ENCODE results near the gene METTL23.
A peak's percentile ranks its signal among the peaks of the same experiment; 100 is the strongest.
"Not testable (repeated sequence)": the region's sequence is repeated elsewhere in the genome, so short reads cannot be mapped to it uniquely, and the experiment has no call there.

METTL23 gene

DNA sequence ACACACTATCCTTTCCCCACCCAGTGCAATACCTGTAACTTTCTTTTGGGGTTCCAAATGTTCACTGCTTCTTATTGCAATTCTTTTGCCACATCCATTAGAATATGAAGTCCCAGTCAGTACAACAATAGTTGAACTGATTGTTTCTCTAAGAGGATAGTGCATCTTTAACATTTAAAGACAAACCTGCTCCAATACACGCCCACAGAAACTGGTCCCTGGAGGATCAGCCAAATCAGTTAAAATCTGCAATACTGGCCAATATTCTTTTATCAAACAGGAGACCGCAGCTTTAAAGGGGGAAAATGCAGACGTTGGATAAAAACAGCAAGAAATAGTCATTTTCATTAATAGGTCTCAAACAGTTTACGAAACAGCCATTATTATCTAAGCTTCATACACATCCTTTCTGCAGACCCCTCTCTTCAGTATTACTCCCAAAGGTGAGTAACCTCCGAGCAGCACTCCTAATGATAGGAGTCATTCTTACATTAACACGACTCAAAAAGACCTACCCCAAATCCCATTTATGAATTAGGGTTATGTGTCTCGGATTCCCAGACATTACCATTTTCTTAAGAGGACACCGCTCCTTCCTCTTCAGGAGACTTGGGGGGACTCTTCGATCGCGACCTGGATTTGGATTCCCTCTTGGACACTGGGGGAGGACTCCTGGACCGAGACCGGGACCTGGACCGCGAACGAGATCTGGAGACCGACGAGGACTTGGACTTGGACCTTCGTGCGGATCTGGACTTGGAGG is 9.1 kb downstream of the METTL23 start:
- no peak for DNase-seq

DNA sequence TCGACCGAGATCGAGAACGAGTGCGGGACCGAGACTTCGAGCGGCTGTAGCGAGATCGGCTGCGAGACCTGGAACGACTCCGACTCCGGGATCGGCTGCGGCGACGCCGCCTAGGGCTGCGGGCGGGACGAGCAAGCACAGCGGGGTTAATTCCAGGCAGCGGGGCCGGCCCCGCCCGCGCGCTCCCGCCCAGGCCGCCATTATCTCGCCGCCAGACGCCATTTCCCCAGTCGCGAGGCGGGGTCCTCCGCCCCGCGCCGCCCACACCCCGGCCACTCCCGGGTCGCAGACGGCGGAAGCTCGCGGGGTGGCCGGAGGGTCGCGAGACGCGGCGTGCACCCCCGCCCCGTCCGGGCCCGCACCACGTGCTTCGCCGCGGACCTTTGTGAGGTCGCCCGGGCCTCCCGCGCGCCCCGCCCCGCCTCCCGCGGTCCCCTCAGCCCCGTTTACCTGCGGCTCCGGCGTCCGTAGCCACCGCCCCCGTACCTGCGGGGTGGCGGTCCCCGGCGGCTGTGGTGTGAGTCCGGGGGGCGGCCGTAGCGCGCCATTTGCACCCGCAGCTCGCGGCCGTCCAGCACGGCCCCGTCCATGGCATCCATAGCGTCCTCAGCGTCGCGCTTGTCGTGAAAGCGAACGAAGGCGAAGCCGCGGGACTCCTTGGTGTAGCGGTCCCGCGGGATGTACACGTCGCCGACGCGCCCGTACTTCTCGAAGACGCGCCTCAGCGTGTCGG is 9.9 kb downstream of the METTL23 start:
- DNase-seq = peak; percentile 51

DNA sequence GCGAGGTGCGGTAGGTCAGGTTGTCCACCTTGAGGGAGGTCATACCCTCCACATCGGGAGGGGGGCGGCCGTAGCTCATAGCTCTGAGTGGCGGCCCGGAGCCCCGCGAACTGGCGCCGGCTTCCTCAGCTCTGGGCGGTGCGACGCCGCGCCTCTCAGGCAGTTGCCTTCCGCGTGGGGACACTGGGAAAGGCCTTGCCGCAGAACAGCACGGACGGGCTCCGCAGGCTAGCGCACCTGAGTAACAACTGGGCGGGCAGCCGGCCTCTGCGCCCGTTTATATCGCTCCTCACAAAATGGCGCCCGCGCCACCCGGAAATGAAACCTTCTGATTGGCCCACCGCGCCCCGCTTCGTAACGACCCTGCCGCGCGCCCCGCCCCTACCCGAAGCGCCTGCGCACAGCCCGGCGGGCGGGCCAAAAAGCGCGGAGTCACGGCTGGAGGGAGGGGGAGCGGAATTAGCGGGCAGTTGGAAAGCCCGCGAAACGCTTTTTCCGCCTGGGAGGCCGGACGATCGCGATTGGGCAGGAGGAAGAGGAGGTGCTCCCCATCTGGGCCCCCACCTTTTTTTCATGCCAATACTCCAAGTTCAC is 10.5 kb downstream of the METTL23 start, which contains the start of gene SRSF2:
SRSF2 (minus strand) TSS at position 250 of the 594 bp plus-strand sequence; CDS start at position 79, 171 bp downstream.
- peak; percentile 96 for DNase-seq

DNA sequence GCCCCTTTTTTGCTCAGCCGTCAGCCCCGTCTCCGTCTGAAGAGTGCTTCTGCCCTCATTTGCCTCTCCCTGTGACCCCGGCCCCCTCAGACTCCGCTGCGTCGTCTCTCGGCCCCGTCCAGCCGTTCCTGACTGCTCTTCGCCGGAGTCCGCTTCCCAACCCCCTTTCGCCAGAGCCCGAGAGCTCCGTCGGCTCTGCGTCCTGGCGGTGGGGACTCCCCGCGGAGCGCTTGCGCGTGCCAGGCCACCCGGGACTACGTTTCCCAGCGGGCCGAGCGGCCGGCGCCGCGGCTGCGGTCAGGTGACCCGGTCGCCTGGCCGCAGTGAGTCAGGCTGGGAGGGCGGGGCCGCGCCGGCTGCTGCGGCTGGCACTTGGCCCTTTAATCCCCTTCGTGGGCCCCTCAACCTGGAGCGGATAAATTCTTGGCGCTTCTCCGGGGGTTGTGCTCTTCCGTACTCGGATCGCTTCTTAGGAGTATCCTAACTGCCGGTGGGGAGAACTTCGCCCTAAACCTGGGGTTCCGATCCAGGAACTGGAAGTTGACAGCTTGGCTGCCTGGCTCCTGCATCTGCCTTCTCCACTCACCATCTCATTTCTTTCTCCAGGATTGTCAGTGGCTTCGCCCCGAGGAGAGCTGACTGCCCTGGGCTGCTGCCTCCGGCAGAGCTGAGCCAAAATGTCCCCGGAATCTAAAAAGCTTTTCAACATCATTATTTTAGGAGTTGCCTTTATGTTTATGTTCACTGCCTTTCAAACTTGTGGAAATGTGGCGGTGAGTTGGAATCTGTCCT is 11.2 kb downstream of the METTL23 start, which contains the start of gene MFSD11:
MFSD11 (plus strand) TSS at position 444 of the 792 bp plus-strand sequence; CDS start at position 678, 234 bp downstream.
- DNase-seq = peak; percentile 88

DNA sequence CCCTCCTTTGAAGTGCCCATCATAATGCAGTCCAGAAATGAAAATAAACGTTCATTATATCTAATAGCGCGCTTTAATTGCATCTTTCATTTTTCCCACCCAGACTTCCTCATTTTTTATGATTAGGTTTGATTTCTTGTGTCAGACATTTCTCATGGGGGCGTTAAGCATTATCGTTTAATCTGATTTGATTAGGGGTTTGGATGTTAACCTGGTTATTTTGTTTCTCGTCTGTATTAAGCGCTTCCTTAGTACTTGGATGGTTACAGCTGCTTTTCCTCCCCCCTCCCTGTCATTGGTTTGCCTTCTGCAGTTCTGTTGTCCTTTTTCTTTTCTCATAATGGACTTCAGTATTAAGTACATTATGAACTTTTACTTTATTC is 11.8 kb downstream of the METTL23 start:
- DNase-seq = no peak

DNA sequence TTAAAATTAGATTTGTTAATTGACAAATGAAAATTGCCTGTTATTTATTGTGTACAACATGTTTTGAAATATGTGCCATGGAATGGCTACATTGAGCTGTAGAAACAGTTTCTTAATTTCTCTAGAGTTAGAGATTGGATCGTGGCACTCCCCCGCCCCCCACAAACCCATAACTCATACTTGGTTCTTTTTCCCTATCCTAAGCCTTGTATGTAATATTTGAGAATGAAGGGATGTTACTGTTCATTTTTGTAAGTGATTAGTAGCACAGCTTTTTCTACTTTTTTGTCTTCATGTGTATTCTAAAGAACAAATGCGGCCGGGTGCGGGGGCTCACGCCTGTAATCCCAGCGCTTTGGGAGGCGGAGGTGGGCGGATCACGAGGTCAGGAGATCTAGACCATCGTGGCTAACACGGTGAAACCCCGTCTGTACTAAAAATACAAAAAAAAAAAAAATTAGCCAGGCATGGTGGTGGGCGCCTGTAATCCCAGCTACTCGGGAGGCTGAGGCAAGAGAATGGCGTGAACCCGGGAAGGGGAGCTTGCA is 13.0 kb downstream of the METTL23 start:
- DNase-seq = not testable (repeated sequence)

DNA sequence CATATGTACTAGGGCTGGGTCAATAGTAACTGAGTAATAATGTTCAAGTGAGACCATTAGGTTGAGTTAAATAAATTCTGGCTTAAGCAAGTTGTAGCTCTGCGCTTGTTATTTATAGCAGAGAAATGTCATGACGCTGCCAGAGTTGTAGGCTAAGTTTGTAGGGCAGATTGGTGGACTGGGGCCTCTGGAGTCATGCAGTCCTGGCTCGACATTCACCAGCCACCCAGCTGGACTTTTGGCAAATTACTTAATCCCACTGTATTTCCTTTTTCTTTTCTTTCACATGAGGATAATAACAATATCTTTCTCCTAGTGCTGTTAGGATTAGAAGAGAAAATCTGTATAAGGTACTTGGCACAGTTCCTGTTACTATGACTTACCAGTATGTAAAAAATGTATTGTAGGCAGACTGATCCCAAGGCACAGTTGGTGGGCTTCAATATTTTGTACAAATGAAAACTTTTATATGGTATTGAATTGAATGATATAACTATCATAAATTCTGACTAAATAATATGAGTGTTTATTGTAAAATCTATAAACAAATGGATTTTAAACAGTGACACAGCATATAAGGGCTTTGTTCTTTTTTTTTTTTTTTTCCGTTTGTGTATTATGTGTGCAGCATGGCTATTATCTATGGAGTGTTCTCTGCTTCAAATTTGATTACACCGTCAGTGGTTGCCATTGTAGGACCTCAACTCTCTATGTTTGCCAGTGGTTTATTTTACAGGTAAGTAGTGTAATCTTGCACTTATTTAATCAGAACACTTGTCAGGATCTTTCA is 13.9 kb downstream of the METTL23 start:
- DNase-seq = no peak

DNA sequence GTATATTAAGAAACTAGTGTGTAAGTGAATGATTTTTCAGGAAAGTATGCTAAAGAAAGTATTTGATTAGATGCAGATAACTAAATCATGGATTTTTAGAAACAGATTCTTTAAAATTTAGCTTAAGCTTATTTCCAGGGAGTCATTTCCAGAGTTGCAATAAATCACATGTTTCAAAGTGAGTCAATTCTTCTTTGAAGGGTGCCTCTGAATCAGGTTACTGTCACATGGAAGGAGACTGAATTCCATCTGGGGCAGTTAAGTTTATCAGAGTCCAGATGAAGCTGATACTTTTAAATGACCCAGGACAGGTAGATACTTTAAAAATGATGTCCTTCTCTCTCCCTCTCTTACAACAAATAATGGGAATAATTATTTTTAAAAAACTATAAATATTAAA is 16.3 kb downstream of the METTL23 start:
- no peak for DNase-seq

DNA sequence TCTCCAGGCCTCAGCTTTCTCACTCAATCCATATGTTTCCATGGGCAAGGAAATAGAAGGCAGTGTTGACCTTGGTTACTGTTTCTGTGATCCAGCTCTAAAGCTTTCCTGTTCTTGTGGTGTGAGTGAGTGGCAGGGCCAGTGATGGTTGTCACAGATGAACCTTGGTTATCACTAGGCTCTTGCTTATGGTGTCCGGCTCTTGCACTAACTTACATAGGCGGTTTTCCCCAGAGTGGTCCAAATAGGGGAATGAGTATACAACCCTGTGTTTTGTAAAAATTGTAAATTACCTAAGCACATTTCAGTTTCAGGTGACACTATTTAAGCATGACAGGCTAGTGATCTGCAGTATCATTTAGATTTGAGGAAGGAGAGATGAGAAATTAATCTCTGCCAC is 18.1 kb downstream of the METTL23 start:
- DNase-seq = no peak

DNA sequence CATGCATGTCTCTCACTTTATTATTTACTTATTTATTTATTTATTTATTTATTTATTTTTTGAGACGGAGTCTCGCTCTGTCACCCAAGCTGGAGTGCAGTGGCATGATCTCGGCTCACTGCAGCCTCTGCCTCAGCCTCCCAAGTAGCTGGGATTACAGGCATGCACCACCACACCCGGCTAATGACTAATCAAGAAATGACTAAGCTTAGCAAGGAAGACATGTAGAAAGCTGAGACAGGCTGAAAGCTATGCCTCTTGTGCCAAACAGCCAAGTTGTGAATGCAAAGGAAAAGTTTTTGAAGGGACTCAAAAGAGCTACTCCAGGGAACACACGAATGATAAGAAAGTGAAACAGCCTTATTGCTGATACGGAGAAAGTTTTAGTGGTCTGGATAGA is 19.1 kb downstream of the METTL23 start:
- not testable (repeated sequence) for DNase-seq

DNA sequence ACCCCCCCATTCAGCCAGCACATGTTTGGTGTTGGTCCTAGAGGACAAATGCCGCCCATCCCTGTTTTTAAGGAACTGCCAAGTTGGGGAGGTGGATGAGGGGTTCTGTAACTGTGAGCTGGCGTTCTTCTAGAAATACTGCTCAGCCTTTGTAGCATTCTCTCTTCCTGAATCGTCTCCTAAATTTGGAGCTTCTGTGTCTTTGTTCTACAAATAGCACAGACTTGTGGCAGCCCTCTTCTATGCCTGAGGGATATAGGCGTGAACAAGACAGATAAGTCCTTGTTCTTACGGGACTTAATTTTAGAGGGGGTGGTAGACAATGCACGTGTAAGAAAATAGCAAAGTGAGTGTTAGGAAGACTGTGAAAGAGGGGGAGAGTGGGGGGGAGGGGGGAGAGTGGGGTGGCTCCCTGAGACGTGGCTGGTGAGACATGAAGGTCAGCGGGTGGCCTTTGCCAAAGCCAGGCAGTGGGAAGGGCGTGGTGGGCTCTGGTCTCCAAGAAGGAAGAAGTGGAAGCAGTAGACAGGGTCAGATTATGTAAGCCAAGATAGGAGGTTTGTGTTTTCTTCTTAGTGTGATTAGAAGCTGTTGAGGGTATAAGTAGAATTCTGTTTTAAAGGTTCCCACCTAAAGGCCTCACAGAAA is 21.2 kb downstream of the METTL23 start:
- DNase-seq = no peak

DNA sequence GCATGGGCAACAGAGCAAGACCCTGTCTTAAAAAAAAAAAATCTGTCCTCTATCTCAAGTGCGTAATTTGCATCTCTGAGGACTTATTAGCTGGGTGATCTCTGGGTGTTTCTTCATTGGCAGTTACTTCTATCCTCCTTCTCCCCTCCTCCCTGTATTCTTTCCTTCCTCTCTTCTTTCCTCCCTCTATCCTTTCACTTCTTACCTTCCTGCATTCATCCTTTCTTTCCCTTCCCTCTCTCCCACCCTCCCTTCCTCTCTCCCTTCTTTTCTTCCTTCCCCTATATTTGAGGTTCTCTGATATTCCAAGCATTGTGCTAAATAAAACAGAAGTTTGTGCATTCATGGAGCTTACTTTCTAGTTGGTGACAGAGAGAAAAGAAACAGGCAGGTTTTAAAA is 22.0 kb downstream of the METTL23 start:
- no peak for DNase-seq

DNA sequence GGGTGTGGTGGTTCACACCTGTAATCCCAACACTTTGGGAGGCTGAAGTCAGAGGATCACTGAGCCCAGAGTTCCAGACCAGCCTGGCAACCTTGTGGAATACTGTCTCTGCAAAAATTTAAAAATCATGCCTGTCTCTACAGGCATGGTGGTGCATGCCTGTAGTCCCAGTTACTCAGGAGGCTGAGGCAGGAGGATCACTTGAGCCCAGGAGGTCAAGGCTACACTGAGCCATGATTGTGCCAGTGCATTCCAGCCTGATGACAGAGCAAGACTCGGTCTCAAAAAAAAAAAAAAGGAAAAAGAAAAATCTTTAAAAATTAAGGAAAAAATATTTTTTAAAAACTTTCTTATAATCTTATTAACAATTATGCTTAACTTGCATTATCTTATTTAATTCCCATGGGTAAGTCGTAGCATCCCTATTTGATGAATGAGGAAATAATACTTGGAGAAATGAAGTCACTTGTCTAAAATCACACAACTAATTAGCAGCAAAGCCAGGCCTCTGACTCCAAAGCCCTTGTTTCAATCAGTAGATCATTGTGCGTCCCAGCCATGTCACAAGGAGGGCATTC is 24.9 kb downstream of the METTL23 start:
- DNase-seq = no peak

DNA sequence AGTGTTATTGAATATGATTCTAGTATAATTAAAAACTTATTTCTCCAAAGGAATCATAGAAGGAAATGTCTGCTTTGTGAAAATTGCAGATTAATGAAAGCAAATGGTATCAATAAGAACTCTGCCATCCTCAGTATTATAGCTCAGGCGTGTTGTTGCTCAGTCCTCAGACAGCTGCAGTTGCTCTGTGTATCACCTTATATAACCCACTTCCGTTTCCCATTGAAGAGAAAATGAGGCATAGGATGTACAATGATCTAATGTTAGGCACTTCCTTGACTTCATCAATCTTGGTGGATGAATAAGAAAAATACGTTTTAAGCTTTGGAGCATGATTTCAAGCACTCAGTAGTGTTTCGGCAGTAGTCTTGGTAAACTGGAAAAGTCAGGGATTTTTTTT is 25.4 kb downstream of the METTL23 start:
- DNase-seq = no peak

DNA sequence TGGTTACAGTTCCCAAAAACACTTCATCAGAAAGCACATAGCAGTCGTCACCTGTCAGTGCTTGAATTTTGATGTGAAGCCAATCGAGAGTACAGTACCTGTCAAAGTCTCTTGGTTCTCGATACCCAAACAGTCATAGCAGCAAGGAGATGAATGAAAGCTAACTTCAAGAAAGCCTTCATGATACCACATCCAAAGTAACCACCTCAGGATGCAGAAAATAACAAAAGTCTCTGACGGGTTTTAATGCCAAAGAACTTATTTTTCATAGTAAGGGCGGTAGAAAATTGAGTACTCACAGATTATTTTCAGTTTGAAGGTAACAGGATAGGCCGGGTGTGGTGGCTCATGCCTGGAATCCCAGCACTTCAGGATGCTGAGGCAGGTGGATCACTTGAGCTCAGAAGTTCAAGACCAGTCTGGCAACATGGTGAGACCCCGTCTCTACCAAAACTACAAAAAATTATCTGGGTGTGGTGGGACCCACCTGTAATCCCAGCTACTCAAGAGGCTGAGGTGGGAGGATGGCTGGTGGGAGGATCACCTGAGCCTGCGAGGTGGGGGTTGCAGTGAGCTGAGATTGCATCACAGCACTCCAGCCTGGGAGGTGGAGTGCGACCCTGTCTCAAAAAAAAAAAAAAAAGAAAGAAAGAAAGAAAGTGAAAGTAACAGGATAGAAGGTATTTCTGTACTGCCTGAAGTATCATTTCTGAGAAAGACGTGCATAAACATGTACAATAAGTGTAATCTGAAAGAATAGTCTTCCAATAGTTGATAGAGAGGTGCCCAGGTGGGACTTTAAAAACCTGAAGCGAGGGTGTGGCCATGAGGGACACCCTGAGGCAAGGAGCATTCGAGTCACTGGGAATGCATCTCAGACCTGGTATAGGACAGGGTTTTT is 26.7 kb downstream of the METTL23 start:
- DNase-seq = no peak

DNA sequence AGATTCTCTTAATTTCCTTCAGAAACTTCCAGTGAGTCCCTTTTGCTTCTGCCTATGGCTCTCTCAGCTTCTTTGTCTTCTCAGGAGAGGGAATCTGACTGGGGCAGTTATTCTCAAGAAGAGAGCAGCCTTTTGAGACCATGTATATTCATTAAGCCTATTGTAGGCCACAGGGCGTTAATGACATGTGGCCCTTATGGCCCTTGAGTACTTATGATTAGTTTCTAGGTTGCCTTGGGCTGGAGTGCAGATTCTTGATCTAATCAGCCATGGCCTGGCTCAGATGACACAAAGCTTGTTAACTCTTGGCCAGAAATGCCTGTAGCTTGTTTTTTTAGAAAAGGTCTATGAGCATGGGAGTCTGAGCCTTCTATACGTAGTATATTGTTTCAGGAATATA is 28.6 kb downstream of the METTL23 start:
- DNase-seq = no peak

DNA sequence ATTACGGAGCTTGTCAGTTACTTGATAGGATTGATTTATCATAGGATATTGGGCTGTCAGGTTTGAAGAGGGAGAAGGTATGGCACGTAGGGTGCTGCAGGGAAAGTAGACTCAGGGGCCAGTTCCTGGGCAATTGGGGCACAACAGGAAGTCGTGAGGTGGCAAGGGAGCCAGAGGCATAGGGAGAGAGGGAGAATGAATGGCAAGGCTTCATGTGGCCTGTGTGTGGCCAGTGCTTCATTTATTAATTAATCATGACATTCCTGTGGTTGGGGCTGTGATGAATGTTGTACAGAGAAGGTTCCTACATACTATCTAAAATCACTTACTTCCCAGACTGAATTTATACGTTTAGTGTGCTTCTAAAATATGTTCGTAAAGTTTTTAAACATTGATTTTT is 30.6 kb downstream of the METTL23 start:
- no peak for DNase-seq

DNA sequence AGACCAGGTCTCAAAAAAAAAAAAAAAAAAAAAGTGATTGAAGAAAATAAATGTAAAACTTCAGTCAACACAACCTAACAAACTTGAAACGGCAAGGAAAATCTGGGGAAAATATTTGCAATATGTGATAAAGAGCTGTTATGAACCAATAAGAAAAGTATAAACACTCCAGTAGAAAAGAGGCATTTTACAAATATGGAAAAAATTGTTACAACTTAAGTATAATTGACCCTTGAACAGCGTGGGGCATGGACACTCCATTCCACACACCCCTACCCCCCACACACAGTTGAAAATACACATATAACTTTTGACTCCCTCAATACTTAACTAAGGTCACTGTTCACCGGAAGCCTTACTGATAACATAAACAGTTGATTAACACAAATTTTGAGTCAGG is 31.9 kb downstream of the METTL23 start:
- DNase-seq = no peak

DNA sequence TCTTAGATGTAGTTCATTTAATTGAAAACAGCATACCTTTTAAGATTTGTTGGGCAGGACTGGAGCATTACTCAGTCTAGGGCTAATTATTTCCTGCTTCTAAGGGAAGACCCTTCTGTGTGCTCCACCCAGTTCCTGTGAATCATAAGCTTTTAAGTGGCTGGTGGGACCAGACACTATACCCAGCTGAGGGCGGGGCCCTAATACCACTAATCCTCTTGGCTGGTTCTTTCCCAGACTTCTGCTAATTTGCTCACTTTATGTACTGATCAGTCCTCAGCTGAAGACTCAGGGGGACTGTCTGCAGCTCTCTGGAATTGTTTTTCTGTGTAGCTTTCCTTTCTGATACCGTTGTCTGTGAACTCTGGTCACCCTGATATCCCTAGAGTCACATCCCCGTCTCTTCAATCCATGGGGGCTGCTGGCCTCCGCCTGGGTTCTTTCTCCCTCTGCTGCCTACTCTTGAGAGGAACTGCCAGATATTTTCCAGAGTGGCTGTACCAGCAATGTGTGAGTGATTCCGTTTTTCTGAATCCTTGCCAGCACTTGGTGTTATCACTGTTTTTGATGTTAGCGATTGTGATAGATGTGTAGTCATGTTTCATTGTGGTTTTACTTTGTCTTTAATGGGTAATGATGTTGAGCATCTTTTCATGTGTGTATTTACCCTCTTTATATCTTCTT is 46.3 kb downstream of the METTL23 start:
- peak; percentile 59 for DNase-seq

Data from amniotic stem cell (primary cell).